Calu3 (cell line): ENCODE data around the gene VWA1. TPM values are rescaled to one million over a fixed set of nuclear protein-coding genes. Genes with fewer than 3 reads are reported as not detected.
"Not testable (repeated sequence)": the region's sequence is repeated elsewhere in the genome, so short reads cannot be mapped to it uniquely, and the experiment has no call there.

Experiments
- BruUV-seq: library from RNA; stranded (reverse); fragments of 400-500 nt; replicated peaks from 2 replicates; lab custom pipeline; 2021; lab: Mats Ljungman, UMichigan
- CTCF ChIA-PET: fragments of 300-600 bp; sonication (Branson Sonifier 250); formaldehyde crosslinking; loops from one replicate; lab custom pipeline; 2022; ENCODE audit warnings: antibody characterized with exemption; lab: Charles Lee
- DNase-seq: peaks from one replicate; pipeline ENCODE4 v3.0.0; 2022
- H3K27ac Mint-ChIP-seq: one replicate; pipeline ENCODE4 v1.8.0; 2022; ENCODE audit warnings: mixed read lengths; ENCODE audit not compliant: unreplicated experiment
- H3K27me3 Mint-ChIP-seq: one replicate; pipeline ENCODE4 v1.8.0; 2022; ENCODE audit warnings: mixed read lengths; ENCODE audit not compliant: unreplicated experiment
- H3K36me3 Mint-ChIP-seq: one replicate; pipeline ENCODE4 v1.8.0; 2022; ENCODE audit warnings: mild to moderate bottlenecking, moderate library complexity, mixed read lengths; ENCODE audit not compliant: insufficient read depth, unreplicated experiment
- H3K4me1 Mint-ChIP-seq: one replicate; pipeline ENCODE4 v1.8.0; 2022; ENCODE audit warnings: mild to moderate bottlenecking, low read depth, mixed read lengths; ENCODE audit not compliant: unreplicated experiment
- H3K4me3 Mint-ChIP-seq: one replicate; pipeline ENCODE4 v1.8.0; 2022; ENCODE audit warnings: mild to moderate bottlenecking, low read depth, moderate library complexity, mixed read lengths; ENCODE audit not compliant: unreplicated experiment
- H3K9me3 Mint-ChIP-seq: one replicate; pipeline ENCODE4 v1.8.0; 2022; ENCODE audit warnings: low read depth, mixed read lengths; ENCODE audit not compliant: unreplicated experiment
- intact Hi-C: fragments of 100-400 bp; cut with micrococcal nuclease; formaldehyde crosslinking; loops from one replicate; pipeline ENCODE4 v1.10.0; 2022; ENCODE audit not compliant: unreplicated experiment
- total RNA-seq: library from RNA; stranded (reverse); gene quantifications from 2 replicates; pipeline ENCODE4 v1.2.3, GENCODE V29; 2022
- TF ChIP-seq, protein P1 (sequence below): fragments of 200-600 bp; IDR thresholded peaks from one replicate; pipeline ENCODE4 v1.8.0; 2022; ENCODE audit warnings: antibody characterized with exemption; ENCODE audit not compliant: unreplicated experiment

The VWA1 gene
- total RNA-seq, 1 experiment from 2014 or later: 78.9 TPM

DNA sequence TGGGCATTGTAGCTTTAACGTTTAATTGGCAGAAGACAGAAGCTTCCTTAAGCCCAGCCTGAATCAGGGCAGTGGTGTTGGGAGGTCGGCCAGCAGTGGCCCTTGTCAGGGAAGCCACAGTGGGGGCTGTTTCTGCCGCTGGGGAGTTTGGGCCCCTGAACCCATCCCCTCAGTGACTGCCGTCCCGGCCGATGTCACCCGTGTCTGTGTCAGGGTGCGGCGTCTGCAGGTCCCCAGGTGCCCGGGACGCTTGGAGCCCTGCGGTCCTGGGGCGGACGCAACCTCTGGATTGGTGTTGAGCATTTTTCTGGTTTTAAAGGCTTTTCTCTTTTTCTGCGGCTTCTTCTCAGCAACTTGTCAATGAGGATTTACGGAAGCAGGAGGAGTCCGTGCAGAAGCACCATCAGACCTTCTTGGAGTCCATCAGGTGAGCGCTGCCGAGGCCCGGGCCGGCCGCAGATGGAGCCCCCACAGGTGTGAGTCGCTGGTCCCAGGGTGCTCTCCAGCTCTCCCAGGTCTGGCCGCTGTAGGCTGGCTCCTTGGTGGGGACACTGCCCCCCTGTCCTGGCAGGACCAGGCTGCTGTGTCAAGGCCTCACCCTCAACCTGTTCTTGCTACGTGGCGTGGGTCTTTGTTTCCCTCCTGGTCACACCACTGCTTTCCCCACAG, 16.3 kb downstream of the VWA1 start:
- Mint-ChIP-seq H3K4me1 (no peaks in the 10 kb centered on the region), H3K36me3 (no peaks in the 10 kb centered on the region)

DNA sequence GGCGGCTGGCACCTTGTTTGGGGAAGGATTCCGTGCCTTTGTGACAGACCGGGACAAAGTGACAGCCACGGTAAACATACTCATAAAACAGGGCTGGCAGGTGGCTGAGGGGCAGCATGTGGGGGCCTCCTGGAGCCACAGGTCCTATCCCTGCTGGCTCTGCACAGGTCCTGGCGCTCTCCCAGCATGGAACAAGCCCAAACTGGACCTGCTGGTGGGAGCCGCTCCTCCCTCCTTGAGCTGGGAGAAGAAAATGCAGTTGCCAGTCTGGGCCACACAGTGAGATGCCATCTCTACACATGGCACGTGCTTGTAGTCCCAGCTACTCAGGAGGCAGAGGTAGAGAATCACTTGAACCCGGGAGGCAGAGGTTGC, 16.9 kb downstream of the VWA1 start:
- H3K9me3 Mint-ChIP-seq, H3K4me1 Mint-ChIP-seq, H3K27ac Mint-ChIP-seq, CTCF ChIA-PET, DNase-seq, H3K36me3 Mint-ChIP-seq, intact Hi-C loops, H3K4me3 Mint-ChIP-seq, BruUV-seq: not testable (repeated sequence)
- peaks cover 17% of the 10 kb centered on the region for H3K27me3 Mint-ChIP-seq

More for the DNA sequence above, 16.3 kb downstream of the VWA1 start:
- TF ChIP-seq, protein P1, sequence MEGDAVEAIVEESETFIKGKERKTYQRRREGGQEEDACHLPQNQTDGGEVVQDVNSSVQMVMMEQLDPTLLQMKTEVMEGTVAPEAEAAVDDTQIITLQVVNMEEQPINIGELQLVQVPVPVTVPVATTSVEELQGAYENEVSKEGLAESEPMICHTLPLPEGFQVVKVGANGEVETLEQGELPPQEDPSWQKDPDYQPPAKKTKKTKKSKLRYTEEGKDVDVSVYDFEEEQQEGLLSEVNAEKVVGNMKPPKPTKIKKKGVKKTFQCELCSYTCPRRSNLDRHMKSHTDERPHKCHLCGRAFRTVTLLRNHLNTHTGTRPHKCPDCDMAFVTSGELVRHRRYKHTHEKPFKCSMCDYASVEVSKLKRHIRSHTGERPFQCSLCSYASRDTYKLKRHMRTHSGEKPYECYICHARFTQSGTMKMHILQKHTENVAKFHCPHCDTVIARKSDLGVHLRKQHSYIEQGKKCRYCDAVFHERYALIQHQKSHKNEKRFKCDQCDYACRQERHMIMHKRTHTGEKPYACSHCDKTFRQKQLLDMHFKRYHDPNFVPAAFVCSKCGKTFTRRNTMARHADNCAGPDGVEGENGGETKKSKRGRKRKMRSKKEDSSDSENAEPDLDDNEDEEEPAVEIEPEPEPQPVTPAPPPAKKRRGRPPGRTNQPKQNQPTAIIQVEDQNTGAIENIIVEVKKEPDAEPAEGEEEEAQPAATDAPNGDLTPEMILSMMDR: no peak
- no TSS peak for BruUV-seq
- Mint-ChIP-seq H3K4me3 (no peak overlapping the region), H3K9me3 (no peaks in the 10 kb centered on the region), H3K27me3 (peaks cover 17% of the 10 kb centered on the region), H3K27ac (no peak overlapping the region)
- no peak for DNase-seq
- CTCF ChIA-PET: no interaction called here
- intact Hi-C loops: no loop called here

DNA sequence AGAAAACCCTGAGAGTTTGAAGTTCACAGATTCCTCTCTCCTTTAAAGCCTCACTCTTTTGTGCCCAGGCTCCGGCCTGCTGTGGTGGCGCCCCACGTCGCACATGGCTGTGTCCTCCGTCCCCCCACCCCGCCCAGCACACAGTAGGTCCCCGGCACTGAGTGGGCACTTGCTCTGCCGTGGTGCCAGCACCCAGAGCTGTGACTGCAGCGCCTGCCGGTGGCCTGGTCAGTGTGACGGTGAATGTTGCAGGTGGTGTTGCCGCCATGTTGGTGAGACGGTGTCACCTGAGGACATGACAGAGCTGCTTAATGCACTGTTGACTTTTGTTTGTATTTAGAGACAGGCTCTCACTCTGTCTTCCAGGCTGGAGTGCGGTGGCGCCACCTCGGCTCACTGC, 17.4 kb downstream of the VWA1 start:
- BruUV-seq: no TSS peak

DNA sequence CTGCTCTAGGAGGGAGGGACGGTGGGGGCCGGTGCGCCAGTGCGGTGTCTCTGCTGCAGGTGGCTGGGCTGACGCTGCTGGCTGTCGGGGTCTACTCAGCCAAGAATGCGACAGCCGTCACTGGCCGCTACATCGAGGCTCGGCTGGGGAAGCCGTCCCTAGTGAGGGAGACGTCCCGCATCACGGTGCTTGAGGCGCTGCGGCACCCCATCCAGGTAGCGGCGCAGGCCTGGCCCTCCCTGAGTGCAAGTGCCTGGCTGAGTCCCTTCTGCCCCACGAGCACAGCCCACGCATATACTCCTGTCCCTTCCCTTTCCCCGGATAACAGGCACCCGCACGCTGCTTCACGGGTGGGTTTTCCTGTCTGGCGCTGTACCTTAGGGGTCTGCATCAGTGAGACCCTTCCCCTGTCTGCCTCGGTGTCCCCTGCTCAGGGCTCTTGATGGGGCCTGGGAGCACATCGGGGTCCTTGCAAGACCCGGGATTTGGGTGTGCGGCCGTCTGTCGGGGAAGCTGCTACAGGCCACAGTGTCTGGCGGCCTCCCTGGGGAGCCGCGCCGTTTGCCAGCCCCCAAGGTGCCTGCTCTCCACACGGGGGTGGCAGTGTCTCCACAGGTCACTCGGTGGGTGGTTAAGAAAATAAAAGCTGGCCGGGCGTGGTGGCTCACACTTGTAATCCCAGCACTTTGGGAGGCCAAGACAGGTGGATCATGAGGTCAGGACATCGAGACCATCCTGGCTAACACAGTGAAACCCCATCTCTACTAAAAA, 19.0 kb downstream of the VWA1 start:
- CTCF ChIA-PET, H3K4me1 Mint-ChIP-seq, H3K4me3 Mint-ChIP-seq, H3K36me3 Mint-ChIP-seq, intact Hi-C loops, H3K27ac Mint-ChIP-seq, H3K9me3 Mint-ChIP-seq, H3K27me3 Mint-ChIP-seq, DNase-seq, BruUV-seq: not testable (repeated sequence)

More for the DNA sequence above, 17.4 kb downstream of the VWA1 start:
- Mint-ChIP-seq H3K9me3 (no peaks in the 10 kb centered on the region), H3K4me3 (no peak overlapping the region), H3K4me1 (no peaks in the 10 kb centered on the region), H3K27me3 (peaks cover 17% of the 10 kb centered on the region), H3K27ac (no peak overlapping the region), H3K36me3 (no peaks in the 10 kb centered on the region)
- CTCF ChIA-PET: no interaction called here
- TF ChIP-seq, protein P1: no peak
- DNase-seq: no peak
- intact Hi-C loops: no loop called here

DNA sequence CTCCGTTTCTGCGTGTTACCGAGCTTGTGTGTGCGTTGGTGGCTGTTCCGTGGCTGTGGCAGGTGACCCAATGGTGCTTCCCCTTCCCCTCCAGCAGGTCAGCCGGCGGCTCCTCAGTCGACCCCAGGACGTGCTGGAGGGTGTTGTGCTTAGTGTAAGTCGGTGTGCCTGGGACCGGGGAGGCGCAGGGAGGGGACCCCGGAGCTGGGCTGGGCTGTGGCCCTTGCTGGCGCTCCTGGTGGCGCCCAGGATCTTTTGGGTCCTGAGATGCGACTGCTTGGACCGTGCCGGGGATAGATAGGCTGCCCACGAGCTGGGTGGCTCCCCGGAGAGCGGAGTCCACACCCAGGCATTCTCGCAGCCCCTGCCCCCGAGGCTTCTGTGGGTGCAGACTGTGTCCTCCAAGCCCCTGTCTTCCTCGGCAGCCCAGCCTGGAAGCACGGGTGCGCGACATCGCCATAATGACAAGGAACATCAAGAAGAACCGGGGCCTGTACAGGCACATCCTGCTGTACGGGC, 19.9 kb downstream of the VWA1 start:
- no peaks in the 10 kb centered on the region for H3K27me3 Mint-ChIP-seq

DNA sequence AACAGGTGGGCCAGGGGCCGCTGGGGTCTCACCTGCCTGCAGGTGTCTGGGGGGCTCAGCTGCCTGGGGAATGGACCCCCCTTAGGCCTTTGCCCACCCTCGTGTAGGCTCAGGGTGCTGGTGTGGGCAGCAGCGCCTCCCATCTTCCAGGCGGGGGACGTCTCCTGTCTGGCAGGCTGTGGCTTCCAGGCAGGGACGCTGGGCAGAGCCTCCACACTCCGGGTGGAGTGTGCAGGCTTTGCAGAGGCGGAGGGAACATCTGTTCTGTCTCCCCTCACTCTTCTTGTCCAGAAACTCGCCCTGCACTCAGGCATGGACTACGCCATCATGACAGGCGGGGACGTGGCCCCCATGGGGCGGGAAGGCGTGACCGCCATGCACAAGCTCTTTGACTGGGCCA, 20.4 kb downstream of the VWA1 start:
- BruUV-seq, H3K4me1 Mint-ChIP-seq, H3K27me3 Mint-ChIP-seq, intact Hi-C loops, H3K4me3 Mint-ChIP-seq, H3K36me3 Mint-ChIP-seq, DNase-seq, H3K27ac Mint-ChIP-seq, H3K9me3 Mint-ChIP-seq, CTCF ChIA-PET: not testable (repeated sequence)

More for the DNA sequence above, 19.9 kb downstream of the VWA1 start:
- H3K9me3 Mint-ChIP-seq: no peaks in the 10 kb centered on the region
- no peak overlapping the region for H3K27ac Mint-ChIP-seq
- H3K36me3 Mint-ChIP-seq: no peaks in the 10 kb centered on the region
- BruUV-seq: no TSS peak
- no peak overlapping the region for H3K4me3 Mint-ChIP-seq
- no peak for DNase-seq
- intact Hi-C loops: no loop called here
- TF ChIP-seq, protein P1: no peak
- no peaks in the 10 kb centered on the region for H3K4me1 Mint-ChIP-seq
- CTCF ChIA-PET: no interaction called here

DNA sequence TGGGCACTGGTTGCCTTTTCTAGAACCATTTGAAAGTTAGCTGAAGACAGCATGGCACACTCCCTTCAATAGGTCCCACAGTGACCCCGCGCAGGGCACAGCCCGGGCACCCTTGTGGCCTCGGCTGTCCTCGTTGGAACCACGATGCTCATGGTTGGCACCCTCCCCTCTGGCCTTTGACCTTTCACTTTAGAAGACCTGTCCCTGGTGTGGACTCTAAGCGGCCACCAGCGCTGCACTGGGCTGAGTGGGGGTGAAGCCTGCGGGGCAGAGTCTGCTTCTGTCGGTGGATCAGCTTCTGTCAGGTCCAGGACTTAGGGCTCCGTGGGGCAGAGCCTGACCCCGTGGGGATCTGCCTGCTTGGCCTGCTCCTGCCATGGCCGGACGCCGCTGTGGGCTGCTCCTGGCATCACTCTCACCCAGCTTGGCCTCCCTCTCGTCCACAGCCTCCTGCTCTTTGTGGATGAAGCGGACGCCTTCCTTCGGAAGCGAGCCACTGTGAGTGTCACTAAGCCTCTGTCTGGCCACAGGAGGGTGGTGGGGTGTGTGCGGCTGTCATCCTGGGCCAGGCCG, 21.3 kb downstream of the VWA1 start:
- BruUV-seq, DNase-seq, H3K9me3 Mint-ChIP-seq, H3K4me1 Mint-ChIP-seq, H3K27me3 Mint-ChIP-seq, H3K36me3 Mint-ChIP-seq, H3K27ac Mint-ChIP-seq, H3K4me3 Mint-ChIP-seq, intact Hi-C loops: not testable (repeated sequence)
- CTCF ChIA-PET: interaction anchor here (0.7 kb wide), 1 partner anchor 309 kb away, joined by 3 read pairs; no protein-coding TSS in a partner anchor
